Heart right ventricle (tissue), 16 donors: ENCODE data around the gene BAD. TPM values are rescaled to one million over a fixed set of nuclear protein-coding genes. Genes with fewer than 3 reads are reported as not detected.

ENCODE experiments used
- ATAC-seq, 8 donors: fragments of 200-7000 bp; cut with Tn5 transposase; one replicate each; pipeline ENCODE4 v1.9.1; 2020; ENCODE audit warnings: mild to moderate bottlenecking in 8 of 8, moderate library complexity in 8 of 8, moderate number of reproducible peaks in 1 of 8
- DNase-seq, 2 donors: peaks; one replicate each; pipeline ENCODE4 v3.0.0-alpha.2; 2020
- H3K27ac ChIP-seq, 10 donors: fragments of 200-600 bp; sonication (generic) in 2 of 10; one replicate each; pipeline versions ENCODE4 v1.5.0 to v1.8.0; 2020 to 2022; ENCODE audit warnings: mild to moderate bottlenecking in 3 of 10
- H3K27me3 ChIP-seq, 7 donors: fragments of 200-600 bp; one replicate each; pipeline ENCODE4 v1.8.0; 2021 to 2022; ENCODE audit warnings: mild to moderate bottlenecking in 2 of 7
- H3K36me3 ChIP-seq, 9 donors: fragments of 200-600 bp; sonication (generic) in 1 of 9; one replicate each; pipeline versions ENCODE4 v1.5.0 to v1.8.0; 2020 to 2022; ENCODE audit warnings: mild to moderate bottlenecking in 2 of 9
- H3K4me1 ChIP-seq, 9 donors: fragments of 200-600 bp; sonication (generic) in 1 of 9; one replicate each; pipeline versions ENCODE4 v1.5.0 to v1.8.0; 2020 to 2022; ENCODE audit warnings: mild to moderate bottlenecking in 4 of 9
- H3K4me3 ChIP-seq, 10 donors: fragments of 200-600 bp; sonication (generic) in 2 of 10; one replicate each; pipeline versions ENCODE4 v1.5.0 to v1.8.0; 2020 to 2022; ENCODE audit warnings: mild to moderate bottlenecking in 7 of 10, moderate library complexity in 2 of 10
- H3K9me3 ChIP-seq, 11 donors: fragments of 200-600 bp in 10 of 11; sonication (generic) in 2 of 11; one replicate each; pipeline versions ENCODE4 v1.5.0 to v1.8.0; 2013 to 2022; ENCODE audit warnings: mild to moderate bottlenecking in 2 of 11, control low read depth in 1 of 11, moderate library complexity in 1 of 11
- WGBS, 2 donors: extraction: QIAGEN DNeasy Blood & Tissue Kit; methylation state at CpG; one replicate each; pipeline ENCODE4 v1.1.7; 2013; ENCODE audit warnings: inconsistent platforms in 1 of 2; 5-methylcytosine and 5-hydroxymethylcytosine counted together
- intact Hi-C, 10 donors: fragments of 100-400 bp; cut with DNase I; formaldehyde crosslinking; loops; one replicate each; pipeline versions ENCODE4 v1.11.1 to v1.14.2; 2022
- polyA plus RNA-seq, 2 donors: library from polyadenylated mRNA; stranded (reverse); fragments of 200-250 nt; gene quantifications; one replicate each; pipeline ENCODE4 v1.2.3, GENCODE V29; 2013
- total RNA-seq, 10 donors: library from RNA; stranded (reverse); fragmentation: NEBNext Ultra II Directional in 3 of 10; extraction: Animal tissue kit (Norgen Biotek cat#: 25700) in 3 of 10; gene quantifications; one replicate each; pipeline versions ENCODE4 v1.2.1 to v1.2.4, GENCODE V29; 2021 to 2023
- TF ChIP-seq, protein P1 (sequence below), 9 donors: fragments of 200-600 bp; sonication (generic) in 2 of 9; IDR thresholded peaks; one replicate each; pipeline versions ENCODE4 v1.5.0 to v1.8.0; 2021 to 2022; ENCODE audit warnings: antibody characterized with exemption in 9 of 9, mild to moderate bottlenecking in 5 of 9, moderate library complexity in 1 of 9
- donor health status: Arrhythmogenic right ventricular cardiomyopathy.
- donor health status: ischemic (EF 13 %, LVEDD 7.1; RV severe dilation, severe dysfunction).
- donor health status: healthy with polysubstance abuse.
- donor health status: DM: no; HTN: yes; CAD: no.
- donor health status: DM: no; HTN: no; CAD: no.
- donor health status: ischemic (EF 25% LVEDD 6.9; RV normal size, moderate dysfunction).
- donor health status: ischemic (EF 25% LVEDD 5.7; RV mildly dilated, moderate dysfunction).
- donor health status: healthy.
- donor health status: DM: yes; HTN: yes; CAD: no.
- donor health status: Ischemic cardiomyopathy.
- donor health status: ischemic (EF 35%, LVEDD 5.7; RV mildly dilated, moderate dysfunction).
- donor health status: nonischemic (EF 11% LVEDD 7.7; RV severe dilation, severe dysfunction).
- donor health status: DM: yes; HTN: yes; CAD: no.
- donor health status: PGD.
- donor health status: ischemic (EF 29% LVEDD 5.4; RV normal size, mild dysfunction).
- donor health status: nonischemic (EF 23%, LVEDD 6.1; RV moderate dilation, normal function).

Gene BAD
- total and polyA plus RNA-seq, 12 donors, result 40.7 to 106 (median 58.9) TPM

- 50 to 58% methylated on average over 18 of the region's 18 CpGs for WGBS, 2 donors
- Histone ChIP-seq H3K9me3 (no peaks in the 10 kb centered on the region), H3K27me3 (peaks cover 6 to 92% (median 87%) of the 10 kb centered on the region in 7 donors), H3K4me1 (peaks cover 14 to 33% (median 27%) of the 10 kb centered on the region in 9 donors), H3K27ac (no peak overlapping the region), H3K4me3 (no peak overlapping the region), H3K36me3 (no peaks in the 10 kb centered on the region)
- DNase-seq, result no peak
- TF ChIP-seq, protein P1, sequence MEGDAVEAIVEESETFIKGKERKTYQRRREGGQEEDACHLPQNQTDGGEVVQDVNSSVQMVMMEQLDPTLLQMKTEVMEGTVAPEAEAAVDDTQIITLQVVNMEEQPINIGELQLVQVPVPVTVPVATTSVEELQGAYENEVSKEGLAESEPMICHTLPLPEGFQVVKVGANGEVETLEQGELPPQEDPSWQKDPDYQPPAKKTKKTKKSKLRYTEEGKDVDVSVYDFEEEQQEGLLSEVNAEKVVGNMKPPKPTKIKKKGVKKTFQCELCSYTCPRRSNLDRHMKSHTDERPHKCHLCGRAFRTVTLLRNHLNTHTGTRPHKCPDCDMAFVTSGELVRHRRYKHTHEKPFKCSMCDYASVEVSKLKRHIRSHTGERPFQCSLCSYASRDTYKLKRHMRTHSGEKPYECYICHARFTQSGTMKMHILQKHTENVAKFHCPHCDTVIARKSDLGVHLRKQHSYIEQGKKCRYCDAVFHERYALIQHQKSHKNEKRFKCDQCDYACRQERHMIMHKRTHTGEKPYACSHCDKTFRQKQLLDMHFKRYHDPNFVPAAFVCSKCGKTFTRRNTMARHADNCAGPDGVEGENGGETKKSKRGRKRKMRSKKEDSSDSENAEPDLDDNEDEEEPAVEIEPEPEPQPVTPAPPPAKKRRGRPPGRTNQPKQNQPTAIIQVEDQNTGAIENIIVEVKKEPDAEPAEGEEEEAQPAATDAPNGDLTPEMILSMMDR (IDR thresholded peaks at IDR 0.05), result no peak
- ATAC-seq, result no peak
- intact Hi-C loops, result loop anchor here in 2 of 10 donors (5.0 kb wide), 1 partner anchor 91 kb away; the partner anchor contains the start of gene FERMT3 (in 2 of the 2)
Observed at GRCh38 chr11:64297699-64298358, 13.4 kb upstream of the BAD start.

- H3K27me3 ChIP-seq, result peaks cover 11 to 97% (median 91%) of the 10 kb centered on the region in 7 donors
- H3K4me1 ChIP-seq, result peaks cover 14 to 40% (median 33%) of the 10 kb centered on the region in 9 donors
- intact Hi-C loops, result loop anchor here in 2 of 10 donors (5.0 kb wide), 1 partner anchor 90 kb away; the partner anchor contains the start of gene FERMT3 (in 2 of the 2)
- no peak overlapping the region for H3K4me3 ChIP-seq
- WGBS, 2 donors, result 12 to 14% methylated on average over 34 of the region's 34 CpGs
- no peak for DNase-seq
- H3K9me3 ChIP-seq, result no peaks in the 10 kb centered on the region
- ATAC-seq, result no peak
- H3K27ac ChIP-seq, result no peak overlapping the region
- H3K36me3 ChIP-seq, result no peaks in the 10 kb centered on the region
- TF ChIP-seq, protein P1 (IDR thresholded peaks at IDR 0.05), result no peak
Observed at GRCh38 chr11:64296830-64297698, 12.6 kb upstream of the BAD start.

DNA sequence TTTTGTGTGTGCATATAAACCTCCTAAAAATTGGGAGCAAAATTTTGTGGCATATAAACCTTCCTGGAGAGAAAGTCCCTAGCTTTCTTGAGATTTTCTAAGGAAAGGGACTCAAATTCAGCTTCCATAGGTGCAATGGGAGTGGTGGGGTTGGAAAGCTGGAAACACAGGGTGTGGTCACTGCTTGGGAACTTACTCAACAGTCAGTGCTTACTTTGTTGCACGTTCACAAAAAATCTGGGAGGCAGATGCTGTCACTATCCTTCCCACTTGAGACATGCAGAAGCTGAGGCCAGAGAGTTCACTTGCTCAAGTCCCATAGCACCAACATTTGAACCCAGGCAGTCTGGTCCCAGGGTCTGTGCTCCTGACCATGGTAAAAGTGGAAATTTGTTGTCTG, 11.8 kb upstream of the BAD start:
- intact Hi-C loops, result loop anchor here in 2 of 10 donors (5.0 kb wide), 1 partner anchor 89 kb away; the partner anchor contains the start of gene FERMT3 (in 2 of the 2)
- H3K27me3 ChIP-seq, result peaks cover 19 to 97% (median 91%) of the 10 kb centered on the region in 7 donors
- DNase-seq (no peak), ATAC-seq (no peak)
- H3K4me3 ChIP-seq, result no peak overlapping the region
- 43 to 71% methylated on average over 1 of the region's 1 CpG for WGBS, 2 donors
- peaks cover 19 to 44% (median 35%) of the 10 kb centered on the region in 9 donors for H3K4me1 ChIP-seq
- H3K9me3 ChIP-seq, result no peaks in the 10 kb centered on the region
- H3K27ac ChIP-seq, result no peak overlapping the region
- TF ChIP-seq, protein P1 (IDR thresholded peaks at IDR 0.05), result no peak
- no peaks in the 10 kb centered on the region for H3K36me3 ChIP-seq

- DNase-seq, result no peak
Observed at GRCh38 chr11:64295760-64296159, 11.3 kb upstream of the BAD start.

More at GRCh38 chr11:64295760-64296159, 11.3 kb upstream of the BAD start:
- WGBS, 2 donors, result 90 to 96% methylated on average over 4 of the region's 4 CpGs
- H3K27me3 ChIP-seq, result peaks cover 23 to 100% (median 96%) of the 10 kb centered on the region in 7 donors
- intact Hi-C loops, result loop anchor here in 2 of 10 donors (5.0 kb wide), 1 partner anchor 88 kb away; the partner anchor contains the start of gene FERMT3 (in 2 of the 2)
- H3K9me3 ChIP-seq, result no peaks in the 10 kb centered on the region
- TF ChIP-seq, protein P1 (IDR thresholded peaks at IDR 0.05), result no peak
- peaks cover 19 to 43% (median 34%) of the 10 kb centered on the region in 9 donors for H3K4me1 ChIP-seq
- no peak overlapping the region for H3K4me3 ChIP-seq
- ATAC-seq, result no peak
- no peaks in the 10 kb centered on the region for H3K36me3 ChIP-seq
- no peak overlapping the region for H3K27ac ChIP-seq
